Measurements from ENCODE around the gene HHLA2.

HHLA2 gene

GRCh38 chr3:108410531-108410984, 114.2 kb downstream of the HHLA2 start:
- Histone ChIP-seq H3K9me3 (ENCODE audit: control insufficient read depth in 1 of 2, low read length in 2 of 2) (no peaks in the 10 kb centered on the region), H3K27me3 (ENCODE audit: low read depth, low read length) (no peaks in the 10 kb centered on the region), H3K27ac (ENCODE audit: low read length) (no peak overlapping the region), H3K36me3 (ENCODE audit: control insufficient read depth in 1 of 2, insufficient read depth in 2 of 2, low read length in 2 of 2) (no peaks in the 10 kb centered on the region), H3K4me1 (ENCODE audit: control insufficient read depth in 1 of 2, insufficient read depth in 2 of 2, low read length in 2 of 2) (peaks cover 0 to 4% of the 10 kb centered on the region in 2 donors), H3K4me3 (ENCODE audit: low read depth in 1 of 2, low read length in 2 of 2) (no peak overlapping the region)

- peaks cover 0 to 4% of the 10 kb centered on the region in 2 donors for H3K4me1 ChIP-seq (ENCODE audit: control insufficient read depth in 1 of 2, insufficient read depth in 2 of 2, low read length in 2 of 2)
- no peak overlapping the region for H3K4me3 ChIP-seq (ENCODE audit: low read depth in 1 of 2, low read length in 2 of 2)
- no peaks in the 10 kb centered on the region for H3K27me3 ChIP-seq (ENCODE audit: low read depth, low read length)
- no peaks in the 10 kb centered on the region for H3K9me3 ChIP-seq (ENCODE audit: control insufficient read depth in 1 of 2, low read length in 2 of 2)
- H3K36me3 ChIP-seq (ENCODE audit: control insufficient read depth in 1 of 2, insufficient read depth in 2 of 2, low read length in 2 of 2): no peaks in the 10 kb centered on the region
- H3K27ac ChIP-seq (ENCODE audit: low read length): no peak overlapping the region
These were observed 115.9 kb downstream of the HHLA2 start for GRCh38 chr3:108412121-108412750.

GRCh38 chr3:108414007-108414406, 117.7 kb downstream of the HHLA2 start:
- peaks cover 0 to 4% of the 10 kb centered on the region in 2 donors for H3K4me1 ChIP-seq (ENCODE audit: control insufficient read depth in 1 of 2, insufficient read depth in 2 of 2, low read length in 2 of 2)
- no peak overlapping the region for H3K4me3 ChIP-seq (ENCODE audit: low read depth in 1 of 2, low read length in 2 of 2)
- H3K36me3 ChIP-seq (ENCODE audit: control insufficient read depth in 1 of 2, insufficient read depth in 2 of 2, low read length in 2 of 2): no peaks in the 10 kb centered on the region
- H3K9me3 ChIP-seq (ENCODE audit: control insufficient read depth in 1 of 2, low read length in 2 of 2): no peaks in the 10 kb centered on the region
- H3K27me3 ChIP-seq (ENCODE audit: low read depth, low read length): no peaks in the 10 kb centered on the region
- no peak overlapping the region for H3K27ac ChIP-seq (ENCODE audit: low read length)

GRCh38 chr3:108415661-108416060, 119.3 kb downstream of the HHLA2 start:
- Histone ChIP-seq H3K27me3 (ENCODE audit: low read depth, low read length) (no peaks in the 10 kb centered on the region), H3K27ac (ENCODE audit: low read length) (no peak overlapping the region), H3K36me3 (ENCODE audit: control insufficient read depth in 1 of 2, insufficient read depth in 2 of 2, low read length in 2 of 2) (no peaks in the 10 kb centered on the region), H3K4me1 (ENCODE audit: control insufficient read depth in 1 of 2, insufficient read depth in 2 of 2, low read length in 2 of 2) (peaks cover 0 to 4% of the 10 kb centered on the region in 2 donors), H3K9me3 (ENCODE audit: control insufficient read depth in 1 of 2, low read length in 2 of 2) (no peaks in the 10 kb centered on the region), H3K4me3 (ENCODE audit: low read depth in 1 of 2, low read length in 2 of 2) (no peak overlapping the region)

- Histone ChIP-seq H3K27me3 (ENCODE audit: low read depth, low read length) (no peaks in the 10 kb centered on the region), H3K27ac (ENCODE audit: low read length) (no peak overlapping the region), H3K4me3 (ENCODE audit: low read depth in 1 of 2, low read length in 2 of 2) (no peak overlapping the region), H3K9me3 (ENCODE audit: control insufficient read depth in 1 of 2, low read length in 2 of 2) (no peaks in the 10 kb centered on the region), H3K4me1 (ENCODE audit: control insufficient read depth in 1 of 2, insufficient read depth in 2 of 2, low read length in 2 of 2) (peaks cover 0 to 4% of the 10 kb centered on the region in 2 donors), H3K36me3 (ENCODE audit: control insufficient read depth in 1 of 2, insufficient read depth in 2 of 2, low read length in 2 of 2) (no peaks in the 10 kb centered on the region)
These were observed 119.9 kb downstream of the HHLA2 start for GRCh38 chr3:108416111-108416869.

- Histone ChIP-seq H3K27me3 (ENCODE audit: low read depth, low read length) (no peaks in the 10 kb centered on the region), H3K9me3 (ENCODE audit: control insufficient read depth in 1 of 2, low read length in 2 of 2) (no peaks in the 10 kb centered on the region), H3K4me3 (ENCODE audit: low read depth in 1 of 2, low read length in 2 of 2) (no peak overlapping the region), H3K36me3 (ENCODE audit: control insufficient read depth in 1 of 2, insufficient read depth in 2 of 2, low read length in 2 of 2) (no peaks in the 10 kb centered on the region), H3K27ac (ENCODE audit: low read length) (no peak overlapping the region), H3K4me1 (ENCODE audit: control insufficient read depth in 1 of 2, insufficient read depth in 2 of 2, low read length in 2 of 2) (no peaks in the 10 kb centered on the region)
These were observed 124.6 kb downstream of the HHLA2 start for GRCh38 chr3:108420926-108421325.
